HepG2 (cell line): ENCODE results near the gene PASK. TPM values are rescaled to one million over a fixed set of nuclear protein-coding genes. Genes with fewer than 3 reads are reported as not detected.
A peak's percentile ranks its signal among the peaks of the same experiment; 100 is the strongest.

Experiments used
- ATAC-seq: fragments of 200-7000 bp; cut with Tn5 transposase; 3 replicates; pipeline ENCODE4 v1.9.1; 2020; ENCODE audit warnings: mild to moderate bottlenecking, moderate library complexity
- BruUV-seq: library from RNA; stranded (reverse); fragments of 400-500 nt; replicated peaks from 2 replicates; lab custom pipeline; 2021; lab: Mats Ljungman, UMichigan
- CTCF ChIA-PET: fragments of 300-600 bp; formaldehyde crosslinking; extraction: SDS; loops from one replicate; lab custom pipeline; 2021; ENCODE audit warnings: low total read pairs, inconsistent platforms, low intra/inter-chr PET ratio; lab: Yijun Ruan, JAX
- POLR2A ChIA-PET: fragments of 350-600 bp; sonication (Branson Sonifier 250); formaldehyde crosslinking; loops from one replicate; lab custom pipeline; 2020; ENCODE audit warnings: antibody characterized with exemption, inconsistent platforms; lab: Yijun Ruan, JAX
- DNase-seq: peaks from one replicate; pipeline ENCODE4 v3.0.0-alpha.2; 2015; ENCODE audit warnings: low spot score
- FAIRE-seq: peaks from 3 replicates; lab custom pipeline; 2011; peaks lifted over from hg19 to GRCh38; lab: Jason Lieb, UNC
- H2AFZ ChIP-seq: one replicate; pipeline ENCODE4 v1.6.1; 2011; ENCODE audit warnings: low read length, inconsistent platforms
- H3K27ac ChIP-seq: fragments of 300-600 bp; 3 replicates; pipeline ENCODE4 v1.8.0; 2011; ENCODE audit warnings: mixed run types, mild to moderate bottlenecking, mixed read lengths, low read length, inconsistent platforms; ENCODE audit not compliant: insufficient read depth; ENCODE audit errors: extremely low read length
- H3K27me3 ChIP-seq, 2 experiments: fragments of 200-600 bp in 1 of 2; 2 replicates in 1 of 2; 3 replicates in 1 of 2; pipeline versions ENCODE4 v1.6.0 to v1.8.0; 2011; ENCODE audit warnings: low read length in 2 of 2, mild to moderate bottlenecking in 2 of 2, moderate library complexity in 2 of 2, inconsistent platforms in 1 of 2; ENCODE audit not compliant: insufficient read depth in 2 of 2, control insufficient read depth in 1 of 2
- H3K36me3 ChIP-seq, 2 experiments: fragments of 200-600 bp in 1 of 2; replicated peaks in 1 of 2; 2 replicates in 1 of 2; 3 replicates in 1 of 2; pipeline versions ENCODE4 v1.5.1 to v1.8.0; 2011; ENCODE audit warnings: low read length in 2 of 2, inconsistent platforms in 1 of 2; ENCODE audit not compliant: insufficient read depth in 2 of 2, control insufficient read depth in 1 of 2
- H3K4me1 ChIP-seq: 2 replicates; pipeline ENCODE4 v1.5.1; 2012; ENCODE audit warnings: low read length, inconsistent platforms; ENCODE audit not compliant: insufficient read depth
- H3K4me2 ChIP-seq: 2 replicates; pipeline ENCODE4 v1.6.0; 2011; ENCODE audit warnings: low read depth, low read length, inconsistent platforms
- H3K4me3 ChIP-seq, 3 experiments: fragments of 200-600 bp in 1 of 3; sonication (generic), shearing (Covaris generic) in 1 of 3; replicated peaks in 1 of 3; 2 replicates each; pipeline ENCODE4 v1.5.1; 2011 to 2016; ENCODE audit warnings: low read length in 3 of 3, inconsistent platforms in 2 of 3, low read depth in 2 of 3, mild to moderate bottlenecking in 2 of 3, control low read depth in 1 of 3, mixed read lengths in 1 of 3; ENCODE audit not compliant: insufficient read depth in 1 of 3
- H3K79me2 ChIP-seq: one replicate; pipeline ENCODE4 v1.6.1; 2011; ENCODE audit warnings: low read length, inconsistent platforms; ENCODE audit not compliant: insufficient read depth
- H3K9ac ChIP-seq: 2 replicates; pipeline ENCODE4 v1.6.0; 2011; ENCODE audit warnings: mild to moderate bottlenecking, low read depth, low read length, inconsistent platforms; ENCODE audit not compliant: insufficient read depth
- H3K9me3 ChIP-seq: 2 replicates; pipeline ENCODE4 v1.5.1; 2012; ENCODE audit warnings: mild to moderate bottlenecking, low read length
- H4K20me1 ChIP-seq: 2 replicates; pipeline ENCODE4 v1.6.0; 2011; ENCODE audit warnings: inconsistent platforms, mild to moderate bottlenecking, low read length, moderate library complexity; ENCODE audit not compliant: insufficient read depth
- ETV5 ChIP-seq: IDR thresholded peaks from 2 replicates; pipeline ENCODE4 v1.6.1; 2018; ENCODE audit warnings: missing biosample characterization, missing genetic modification reagents, inconsistent platforms, borderline replicate concordance
- SRSF4 ChIP-seq: fragments of 200-400 bp; formaldehyde crosslinking; IDR thresholded peaks from one replicate; pipeline ENCODE4 v1.6.1; 2018; ENCODE audit warnings: mild to moderate bottlenecking, low read depth, low read length, moderate library complexity; ENCODE audit not compliant: poor library complexity, severe bottlenecking
- TOE1 ChIP-seq: sonication (generic); formaldehyde crosslinking; IDR thresholded peaks from 2 replicates; pipeline ENCODE4 v1.4.0; 2020; ENCODE audit warnings: mild to moderate bottlenecking, missing genetic modification reagents
- ZNF180 ChIP-seq: sonication (generic); formaldehyde crosslinking; IDR thresholded peaks from 2 replicates; pipeline ENCODE4 v1.4.0; 2020; ENCODE audit warnings: low read depth, missing genetic modification reagents, borderline replicate concordance
- ZNF350 ChIP-seq: sonication (generic); formaldehyde crosslinking; IDR thresholded peaks from 2 replicates; pipeline ENCODE4 v1.4.0; 2020; ENCODE audit warnings: mild to moderate bottlenecking, low read depth, missing genetic modification reagents, borderline replicate concordance
- ZNF367 ChIP-seq: sonication (generic); formaldehyde crosslinking; IDR thresholded peaks from 2 replicates; pipeline ENCODE4 v1.4.0; 2020; ENCODE audit warnings: missing genetic modification reagents, borderline replicate concordance
- ZNF605 ChIP-seq: sonication (generic); formaldehyde crosslinking; IDR thresholded peaks from 2 replicates; pipeline ENCODE4 v1.8.0; 2022; ENCODE audit warnings: mild to moderate bottlenecking, missing genetic modification reagents
- WGBS: methylation state at CpG from one replicate; pipeline ENCODE4 v1.1.6; 2017; ENCODE audit warnings: low lambda C conversion rate; 5-methylcytosine and 5-hydroxymethylcytosine counted together
- in situ Hi-C: cut with HindIII; loops from 2 replicates; pipeline ENCODE4 v1.10.0; 2017; ENCODE audit warnings: low pct_unique_long_range_greater_than_20kb; ENCODE audit not compliant: extremely low pct_ligation_motif_present
- intact Hi-C: fragments of 100-400 bp; cut with micrococcal nuclease; formaldehyde crosslinking; loops from one replicate; pipeline ENCODE4 v1.10.0; 2022; ENCODE audit not compliant: unreplicated experiment
- polyA plus RNA-seq, 8 experiments: library from polyadenylated mRNA; depleted of rRNA in 3 of 8; stranded (reverse) in 7 of 8; unstranded in 1 of 8; fragments of >200 nt; fragmentation: Illumina TruSeq in 4 of 8; extraction: Trizol in 4 of 8; gene quantifications; 2 replicates each; pipeline versions ENCODE4 v1.2.1 to v1.2.3, GENCODE V29; 2011 to 2016; ENCODE audit warnings: low read depth in 4 of 8, missing spikeins in 1 of 8, mixed read lengths in 1 of 8; ENCODE audit not compliant: insufficient read depth in 1 of 8
- total RNA-seq, 5 experiments: library from RNA; depleted of rRNA; stranded (reverse); fragments of >200 nt; fragmentation: Illumina TruSeq; extraction: Trizol; gene quantifications; 2 replicates each; pipeline ENCODE4 v1.2.3, GENCODE V29; 2016; ENCODE audit warnings: low read depth in 1 of 5
- TF ChIP-seq, protein P1 (sequence below): IDR thresholded peaks from 2 replicates; pipeline ENCODE4 v1.6.1; 2018; ENCODE audit warnings: missing genetic modification reagents, mild to moderate bottlenecking, missing compliant biosample characterization
- TF ChIP-seq, protein P2 (sequence below): sonication (generic); formaldehyde crosslinking; IDR thresholded peaks from 2 replicates; pipeline ENCODE4 v1.5.1; 2020; ENCODE audit warnings: mild to moderate bottlenecking, missing genetic modification reagents, borderline replicate concordance
- TF ChIP-seq, protein P3 (sequence below): sonication (generic); formaldehyde crosslinking; IDR thresholded peaks from 2 replicates; pipeline ENCODE4 v1.9.0; 2021; ENCODE audit warnings: missing genetic modification reagents, mild to moderate bottlenecking, borderline replicate concordance

The PASK gene
- total and polyA plus RNA-seq, 2 of the 13 experiments (the other 11 are each of a cell fraction or from before 2014, with no cell fraction given), result 6.9 to 17.0 TPM

DNA sequence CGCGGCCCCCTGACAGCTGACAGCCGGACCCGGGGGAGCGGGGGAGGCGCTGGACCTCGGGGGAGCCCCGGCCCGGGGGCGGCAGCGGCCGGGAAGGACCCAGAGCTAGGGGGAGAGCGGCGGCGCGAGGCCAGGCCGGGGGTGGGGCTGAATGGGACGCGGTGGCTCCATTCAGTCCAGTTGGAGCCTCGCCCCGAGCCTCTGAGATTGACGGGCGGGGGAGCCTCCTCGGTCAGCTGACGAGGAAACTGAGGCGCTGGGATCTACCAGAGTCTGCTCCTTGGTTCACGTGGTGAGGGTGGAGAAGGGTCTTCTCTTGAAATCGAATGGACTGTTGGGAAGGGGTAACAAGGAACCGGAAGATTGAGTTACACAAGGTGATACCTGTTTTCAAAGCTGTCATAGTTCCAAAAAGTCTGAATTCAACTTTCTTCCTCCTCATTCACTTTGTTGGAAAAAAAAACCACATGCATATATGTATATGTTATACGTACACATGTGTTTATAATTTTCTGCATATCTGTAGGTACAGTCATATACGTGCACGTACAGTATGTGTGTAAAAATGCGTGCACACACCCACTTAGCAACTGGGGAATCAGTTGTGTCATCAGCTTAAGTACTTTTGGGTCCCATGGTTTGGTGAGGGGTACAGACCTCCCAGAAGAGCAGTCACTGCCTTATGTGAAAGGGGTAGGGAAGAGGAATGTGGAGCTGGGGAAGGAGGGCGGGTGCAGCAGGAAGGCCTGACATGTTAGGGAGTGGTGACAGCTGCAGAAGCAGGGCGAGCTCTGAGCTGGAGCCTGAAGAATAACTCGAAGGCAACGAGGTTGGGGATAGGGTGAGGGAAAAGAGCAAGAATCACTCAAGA lies 1.6 kb upstream of the PASK start (continued):
- TF ChIP-seq, protein P1, sequence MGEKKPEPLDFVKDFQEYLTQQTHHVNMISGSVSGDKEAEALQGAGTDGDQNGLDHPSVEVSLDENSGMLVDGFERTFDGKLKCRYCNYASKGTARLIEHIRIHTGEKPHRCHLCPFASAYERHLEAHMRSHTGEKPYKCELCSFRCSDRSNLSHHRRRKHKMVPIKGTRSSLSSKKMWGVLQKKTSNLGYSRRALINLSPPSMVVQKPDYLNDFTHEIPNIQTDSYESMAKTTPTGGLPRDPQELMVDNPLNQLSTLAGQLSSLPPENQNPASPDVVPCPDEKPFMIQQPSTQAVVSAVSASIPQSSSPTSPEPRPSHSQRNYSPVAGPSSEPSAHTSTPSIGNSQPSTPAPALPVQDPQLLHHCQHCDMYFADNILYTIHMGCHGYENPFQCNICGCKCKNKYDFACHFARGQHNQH (CRISPR knock-in tag), result no peak

DNA sequence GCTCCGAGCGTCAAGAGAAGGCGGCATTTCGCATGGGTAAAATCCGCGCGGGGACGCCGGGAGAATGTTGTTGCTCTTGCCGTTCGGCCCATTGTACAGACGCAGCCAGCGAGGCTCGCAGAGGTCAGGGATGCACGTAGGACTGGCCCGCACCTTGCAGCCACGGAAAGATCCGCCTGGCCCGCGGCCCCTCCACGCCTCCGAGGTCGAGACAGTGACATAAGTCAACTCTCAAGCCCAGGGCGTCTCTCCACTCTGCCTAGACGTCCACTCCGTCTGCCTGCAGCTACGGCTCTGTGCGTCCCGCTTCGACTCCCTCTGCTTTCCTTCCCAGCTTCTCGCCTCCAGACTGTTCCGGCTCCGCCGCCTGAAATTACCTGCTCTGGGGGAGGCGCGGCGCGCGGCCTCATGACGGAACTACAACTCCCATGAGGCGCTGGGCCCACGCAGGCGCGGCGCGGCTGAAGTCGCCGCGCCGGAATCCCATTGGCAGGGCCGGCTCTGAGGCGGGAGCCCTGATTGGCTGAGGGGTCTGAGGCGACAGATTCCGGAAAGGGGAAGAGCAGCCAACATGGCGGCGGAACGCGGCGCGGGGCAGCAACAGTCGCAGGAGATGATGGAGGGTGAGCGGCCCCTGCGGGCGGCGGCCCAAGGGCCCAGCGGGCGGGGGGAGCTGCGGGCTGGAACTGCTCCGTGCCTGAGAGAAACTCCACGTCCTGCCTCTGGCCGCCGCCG lies 820 bp upstream of the PASK start, which contains the start of gene PPP1R7:
PPP1R7 (plus strand) TSS at position 543 of the 735 bp plus-strand sequence; CDS start at position 572, 29 bp downstream.
- intact Hi-C loops (loop anchor here (1.0 to 2.0 kb wide), 4 partner anchors 47 to 72 kb away; partner anchors contain the start of gene MTERF4), in situ Hi-C loops (no loop called here)
- H3K4me3 ChIP-seq, result peak within 1 kb of the TSS; percentile 83 to 96 (median 91)
- H2AFZ ChIP-seq, result peak within 1 kb of the TSS; percentile 87
- H3K9me3 ChIP-seq, result no peaks in the 10 kb centered on the region
- DNase-seq (peak; percentile 94), FAIRE-seq (peak; percentile 85), ATAC-seq (peak; percentile 87)
- H3K36me3 ChIP-seq, result peaks cover 3 to 11% of the 10 kb centered on the region in 2 experiments; a peak in 3 of 5 replicates
- no peaks in the 10 kb centered on the region; a peak in 1 of 5 replicates for H3K27me3 ChIP-seq
- ChIA-PET POLR2A (interaction anchor here (0.7 to 2.7 kb wide), 18 partner anchors 14 to 460 kb away, joined by 3 to 21 read pairs (median 4); partner anchors contain the start of gene MTERF4), CTCF (interaction anchor here (1.9 kb wide), 1 partner anchor 72 kb away, joined by 9 read pairs; no protein-coding TSS in a partner anchor)
- H4K20me1 ChIP-seq, result no peaks in the 10 kb centered on the region
- H3K9ac ChIP-seq, result peak within 1 kb of the TSS; percentile 81
- peaks cover 25% of the 10 kb centered on the region for H3K4me1 ChIP-seq
- BruUV-seq, result no TSS peak
- H3K4me2 ChIP-seq, result peak within 1 kb of the TSS; percentile 99
- WGBS, result 0% methylated on average over 39 of the region's 73 CpGs
- H3K79me2 ChIP-seq, result peaks cover 22% of the 10 kb centered on the region
- H3K27ac ChIP-seq, result peak within 1 kb of the TSS; percentile 36
- TF ChIP-seq ETV5 (CRISPR knock-in tag), result peak; percentile 67
- no peak for TF ChIP-seq ZNF180
- TF ChIP-seq SRSF4, result no peak
- peak; percentile 14; the same call in 1 of the 2 replicates for TF ChIP-seq ZNF367
- peak; percentile 85 for TF ChIP-seq ZNF605
- peak; percentile 55; the same call in 1 of the 2 replicates for TF ChIP-seq ZNF350 (CRISPR knock-in tag)
- TF ChIP-seq, protein P2, sequence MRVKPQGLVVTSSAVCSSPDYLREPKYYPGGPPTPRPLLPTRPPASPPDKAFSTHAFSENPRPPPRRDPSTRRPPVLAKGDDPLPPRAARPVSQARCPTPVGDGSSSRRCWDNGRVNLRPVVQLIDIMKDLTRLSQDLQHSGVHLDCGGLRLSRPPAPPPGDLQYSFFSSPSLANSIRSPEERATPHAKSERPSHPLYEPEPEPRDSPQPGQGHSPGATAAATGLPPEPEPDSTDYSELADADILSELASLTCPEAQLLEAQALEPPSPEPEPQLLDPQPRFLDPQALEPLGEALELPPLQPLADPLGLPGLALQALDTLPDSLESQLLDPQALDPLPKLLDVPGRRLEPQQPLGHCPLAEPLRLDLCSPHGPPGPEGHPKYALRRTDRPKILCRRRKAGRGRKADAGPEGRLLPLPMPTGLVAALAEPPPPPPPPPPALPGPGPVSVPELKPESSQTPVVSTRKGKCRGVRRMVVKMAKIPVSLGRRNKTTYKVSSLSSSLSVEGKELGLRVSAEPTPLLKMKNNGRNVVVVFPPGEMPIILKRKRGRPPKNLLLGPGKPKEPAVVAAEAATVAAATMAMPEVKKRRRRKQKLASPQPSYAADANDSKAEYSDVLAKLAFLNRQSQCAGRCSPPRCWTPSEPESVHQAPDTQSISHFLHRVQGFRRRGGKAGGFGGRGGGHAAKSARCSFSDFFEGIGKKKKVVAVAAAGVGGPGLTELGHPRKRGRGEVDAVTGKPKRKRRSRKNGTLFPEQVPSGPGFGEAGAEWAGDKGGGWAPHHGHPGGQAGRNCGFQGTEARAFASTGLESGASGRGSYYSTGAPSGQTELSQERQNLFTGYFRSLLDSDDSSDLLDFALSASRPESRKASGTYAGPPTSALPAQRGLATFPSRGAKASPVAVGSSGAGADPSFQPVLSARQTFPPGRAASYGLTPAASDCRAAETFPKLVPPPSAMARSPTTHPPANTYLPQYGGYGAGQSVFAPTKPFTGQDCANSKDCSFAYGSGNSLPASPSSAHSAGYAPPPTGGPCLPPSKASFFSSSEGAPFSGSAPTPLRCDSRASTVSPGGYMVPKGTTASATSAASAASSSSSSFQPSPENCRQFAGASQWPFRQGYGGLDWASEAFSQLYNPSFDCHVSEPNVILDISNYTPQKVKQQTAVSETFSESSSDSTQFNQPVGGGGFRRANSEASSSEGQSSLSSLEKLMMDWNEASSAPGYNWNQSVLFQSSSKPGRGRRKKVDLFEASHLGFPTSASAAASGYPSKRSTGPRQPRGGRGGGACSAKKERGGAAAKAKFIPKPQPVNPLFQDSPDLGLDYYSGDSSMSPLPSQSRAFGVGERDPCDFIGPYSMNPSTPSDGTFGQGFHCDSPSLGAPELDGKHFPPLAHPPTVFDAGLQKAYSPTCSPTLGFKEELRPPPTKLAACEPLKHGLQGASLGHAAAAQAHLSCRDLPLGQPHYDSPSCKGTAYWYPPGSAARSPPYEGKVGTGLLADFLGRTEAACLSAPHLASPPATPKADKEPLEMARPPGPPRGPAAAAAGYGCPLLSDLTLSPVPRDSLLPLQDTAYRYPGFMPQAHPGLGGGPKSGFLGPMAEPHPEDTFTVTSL (CRISPR knock-in tag), result no peak
- TF ChIP-seq, protein P3, sequence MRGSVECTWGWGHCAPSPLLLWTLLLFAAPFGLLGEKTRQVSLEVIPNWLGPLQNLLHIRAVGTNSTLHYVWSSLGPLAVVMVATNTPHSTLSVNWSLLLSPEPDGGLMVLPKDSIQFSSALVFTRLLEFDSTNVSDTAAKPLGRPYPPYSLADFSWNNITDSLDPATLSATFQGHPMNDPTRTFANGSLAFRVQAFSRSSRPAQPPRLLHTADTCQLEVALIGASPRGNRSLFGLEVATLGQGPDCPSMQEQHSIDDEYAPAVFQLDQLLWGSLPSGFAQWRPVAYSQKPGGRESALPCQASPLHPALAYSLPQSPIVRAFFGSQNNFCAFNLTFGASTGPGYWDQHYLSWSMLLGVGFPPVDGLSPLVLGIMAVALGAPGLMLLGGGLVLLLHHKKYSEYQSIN (CRISPR knock-in tag), result no peak
- TF ChIP-seq TOE1 (CRISPR knock-in tag), result no peak
